ENCODE data around the gene BACH2. TPM values are rescaled to one million over a fixed set of nuclear protein-coding genes. Genes with fewer than 3 reads are reported as not detected.

Gene BACH2
- total RNA-seq, 2 experiments from 2014 or later: 60.7 to 66.9 TPM

DNA sequence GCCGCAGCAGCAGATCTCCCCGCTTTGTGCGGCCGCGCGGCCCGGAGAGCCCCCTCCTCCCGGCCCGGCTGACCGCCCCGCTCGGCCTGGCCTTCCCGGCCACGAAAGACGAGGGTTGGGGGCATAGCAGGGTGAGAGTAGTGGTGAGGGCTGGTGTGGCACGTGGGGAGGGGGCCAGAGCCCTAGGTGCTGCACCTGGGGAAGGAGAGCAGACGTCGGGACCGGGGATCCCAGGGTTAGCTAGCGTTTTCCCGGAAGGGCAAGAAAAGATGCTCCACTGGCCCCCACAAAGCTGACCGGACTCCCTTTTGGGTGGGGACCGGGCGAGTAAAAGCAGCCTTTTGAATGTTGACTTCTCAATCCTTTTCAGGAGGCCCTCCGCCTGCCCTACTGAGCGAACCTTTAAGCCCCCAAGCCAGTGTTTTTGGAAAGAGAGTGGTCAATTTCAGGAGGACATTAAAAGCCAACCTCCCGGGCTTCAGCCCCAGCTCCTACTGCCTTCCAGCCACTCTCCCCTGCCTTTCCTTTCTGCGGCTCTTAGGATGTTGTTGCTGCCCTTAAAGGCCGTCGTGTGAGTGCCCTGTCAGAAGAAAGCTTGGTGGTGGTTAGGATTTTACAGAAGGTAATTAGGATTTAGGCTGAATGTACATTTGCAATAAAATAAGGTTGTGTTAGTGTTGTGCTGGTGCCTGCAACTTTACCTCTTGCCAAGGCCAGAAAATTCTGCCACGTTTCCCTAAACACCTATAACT, 648 bp upstream of the BACH2 start:
- CTCF ChIA-PET: interaction anchor here (0.9 to 4.3 kb wide), 5 partner anchors 11 to 182 kb away, joined by 3 to 32 read pairs (median 5); no protein-coding TSS in a partner anchor
- peaks cover 38% of the 10 kb centered on the region for H3K4me1 Mint-ChIP-seq (ENCODE audit: low read depth)
- no peak for ATAC-seq

GRCh38 chr6:90295854-90296340, 746 bp downstream of the BACH2 start:
- ChIA-PET CTCF (interaction anchor here (0.7 to 14.0 kb wide), 11 partner anchors 9 to 356 kb away, joined by 3 to 231 read pairs (median 4); no protein-coding TSS in a partner anchor), POLR2A (interaction anchor here (0.6 to 8.8 kb wide), 36 partner anchors 8 to 467 kb away, joined by 3 to 61 read pairs (median 4); partner anchors contain the start of gene CASP8AP2)
- ATAC-seq (peak; percentile 43), DNase-seq (peak; percentile 79)
- TF ChIP-seq, protein P1, sequence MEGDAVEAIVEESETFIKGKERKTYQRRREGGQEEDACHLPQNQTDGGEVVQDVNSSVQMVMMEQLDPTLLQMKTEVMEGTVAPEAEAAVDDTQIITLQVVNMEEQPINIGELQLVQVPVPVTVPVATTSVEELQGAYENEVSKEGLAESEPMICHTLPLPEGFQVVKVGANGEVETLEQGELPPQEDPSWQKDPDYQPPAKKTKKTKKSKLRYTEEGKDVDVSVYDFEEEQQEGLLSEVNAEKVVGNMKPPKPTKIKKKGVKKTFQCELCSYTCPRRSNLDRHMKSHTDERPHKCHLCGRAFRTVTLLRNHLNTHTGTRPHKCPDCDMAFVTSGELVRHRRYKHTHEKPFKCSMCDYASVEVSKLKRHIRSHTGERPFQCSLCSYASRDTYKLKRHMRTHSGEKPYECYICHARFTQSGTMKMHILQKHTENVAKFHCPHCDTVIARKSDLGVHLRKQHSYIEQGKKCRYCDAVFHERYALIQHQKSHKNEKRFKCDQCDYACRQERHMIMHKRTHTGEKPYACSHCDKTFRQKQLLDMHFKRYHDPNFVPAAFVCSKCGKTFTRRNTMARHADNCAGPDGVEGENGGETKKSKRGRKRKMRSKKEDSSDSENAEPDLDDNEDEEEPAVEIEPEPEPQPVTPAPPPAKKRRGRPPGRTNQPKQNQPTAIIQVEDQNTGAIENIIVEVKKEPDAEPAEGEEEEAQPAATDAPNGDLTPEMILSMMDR (IDR thresholded peaks at IDR 0.05): no peak
- Mint-ChIP-seq H3K4me1 (ENCODE audit: low read depth) (peaks cover 42% of the 10 kb centered on the region), H3K36me3 (ENCODE audit: low read depth) (peaks cover 40% of the 10 kb centered on the region), H3K27me3 (peaks cover 3% of the 10 kb centered on the region), H3K4me3 (peak overlapping the region; percentile 83), H3K27ac (peak overlapping the region; percentile 94), H3K9me3 (no peaks in the 10 kb centered on the region)
- intact Hi-C loops (cut with micrococcal nuclease): loop anchor here (2.0 kb wide), 1 partner anchor 103 kb away; no protein-coding TSS in a partner anchor

More for the DNA sequence above, 648 bp upstream of the BACH2 start:
- peaks cover 4% of the 10 kb centered on the region for H3K9me3 Mint-ChIP-seq
- peak overlapping the region; percentile 62 for H3K4me3 Mint-ChIP-seq
- no peak for DNase-seq
- H3K27ac Mint-ChIP-seq: peak overlapping the region; percentile 35
- TF ChIP-seq, protein P1 (IDR thresholded peaks at IDR 0.05): no peak
- H3K36me3 Mint-ChIP-seq (ENCODE audit: low read depth): peaks cover 33% of the 10 kb centered on the region
- POLR2A ChIA-PET: interaction anchor here (0.5 to 8.8 kb wide), 13 partner anchors 9 to 468 kb away, joined by 3 to 61 read pairs (median 4); partner anchors contain the start of gene CASP8AP2
- H3K27me3 Mint-ChIP-seq: peaks cover 7% of the 10 kb centered on the region
- intact Hi-C loops (cut with micrococcal nuclease): loop anchor here (2.0 kb wide), 1 partner anchor 102 kb away; no protein-coding TSS in a partner anchor

DNA sequence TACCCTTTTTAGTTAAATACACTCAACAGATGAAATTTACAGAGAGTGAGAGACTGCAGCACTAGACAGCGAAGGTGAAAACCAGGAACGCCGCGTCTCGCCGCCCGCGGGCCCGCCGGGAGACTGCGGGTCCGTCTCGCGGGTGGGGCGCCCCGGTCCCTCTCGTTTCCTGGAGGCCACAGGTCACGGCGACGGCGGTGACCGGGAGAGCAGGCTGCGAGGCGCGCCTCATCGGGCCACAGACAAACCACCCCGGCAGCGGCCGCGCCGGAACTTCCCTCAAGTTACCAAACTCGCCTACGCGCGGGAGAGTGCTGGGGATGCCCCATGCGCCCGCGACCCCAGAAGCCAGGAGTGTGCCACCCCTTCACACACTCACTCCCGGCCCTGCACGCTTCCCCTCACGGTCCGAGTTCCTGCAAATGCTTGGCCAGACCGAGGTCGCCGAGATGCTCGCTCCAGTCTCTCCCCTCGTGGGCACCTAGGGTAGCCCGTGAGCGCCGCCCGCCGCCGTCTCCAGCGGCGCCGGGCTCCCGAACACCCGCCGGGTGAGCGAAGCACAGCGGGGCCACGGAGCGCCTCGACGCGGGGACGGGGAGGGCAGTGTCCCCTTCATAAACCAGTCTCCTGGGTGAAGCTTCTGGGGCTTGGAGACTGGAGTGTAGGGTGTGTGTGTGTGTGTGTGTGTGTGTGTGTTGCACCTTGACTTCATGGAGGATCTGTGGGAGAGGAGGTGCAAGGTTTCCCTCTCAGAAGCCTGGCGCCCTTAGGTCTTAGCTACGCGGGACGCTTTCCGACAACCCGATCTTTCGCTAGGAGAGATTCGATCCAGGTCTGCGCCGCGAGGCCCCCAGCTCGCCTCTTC, 1.4 kb downstream of the BACH2 start:
- TF ChIP-seq, protein P1 (IDR thresholded peaks at IDR 0.05): no peak
- Mint-ChIP-seq H3K9me3 (no peaks in the 10 kb centered on the region), H3K4me3 (peak overlapping the region; percentile 83), H3K36me3 (ENCODE audit: low read depth) (peaks cover 47% of the 10 kb centered on the region), H3K27me3 (peaks cover 3% of the 10 kb centered on the region), H3K27ac (peak overlapping the region; percentile 94), H3K4me1 (ENCODE audit: low read depth) (peaks cover 49% of the 10 kb centered on the region)
- ChIA-PET CTCF (interaction anchor here (0.6 to 14.0 kb wide), 14 partner anchors 8 to 355 kb away, joined by 3 to 231 read pairs (median 4); no protein-coding TSS in a partner anchor), POLR2A (interaction anchor here (0.6 to 8.8 kb wide), 34 partner anchors 10 to 213 kb away, joined by 3 to 61 read pairs (median 4); no protein-coding TSS in a partner anchor)
- DNase-seq (peak; percentile 94), ATAC-seq (peak; percentile 40)
- intact Hi-C loops (cut with micrococcal nuclease): no loop called here

DNA sequence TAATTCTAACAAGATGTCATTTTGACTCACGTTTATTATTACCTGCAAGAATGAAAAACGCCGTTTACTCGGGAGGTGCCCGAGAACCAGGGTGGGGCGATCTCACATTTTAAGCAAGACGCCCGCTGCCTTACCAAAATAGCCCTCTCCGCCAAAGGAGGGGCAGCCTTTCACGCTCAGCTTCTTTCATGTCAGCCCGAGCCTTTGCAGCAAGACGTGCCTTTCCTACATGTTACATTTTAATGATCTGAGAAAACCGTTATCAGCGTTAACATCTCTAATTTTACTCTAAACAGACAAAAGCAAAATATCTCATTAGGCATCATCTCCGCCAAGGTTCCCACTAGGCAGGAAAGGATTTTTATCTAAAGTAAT, 2.0 kb downstream of the BACH2 start:
- peaks cover 47% of the 10 kb centered on the region for H3K4me1 Mint-ChIP-seq (ENCODE audit: low read depth)
- ChIA-PET POLR2A (interaction anchor here (1.0 to 8.8 kb wide), 10 partner anchors 10 to 200 kb away, joined by 3 to 61 read pairs (median 7); no protein-coding TSS in a partner anchor), CTCF (interaction anchor here (0.6 to 14.0 kb wide), 6 partner anchors 9 to 903 kb away, joined by 3 to 231 read pairs (median 4); no protein-coding TSS in a partner anchor)
- no peaks in the 10 kb centered on the region for H3K9me3 Mint-ChIP-seq
- peak overlapping the region; percentile 83 for H3K4me3 Mint-ChIP-seq
- ATAC-seq (no peak), DNase-seq (peak; percentile 69)
- H3K27me3 Mint-ChIP-seq: no peaks in the 10 kb centered on the region
- peak overlapping the region; percentile 94 for H3K27ac Mint-ChIP-seq
- intact Hi-C loops (cut with micrococcal nuclease): no loop called here
- peaks cover 53% of the 10 kb centered on the region for H3K36me3 Mint-ChIP-seq (ENCODE audit: low read depth)
- TF ChIP-seq, protein P1 (IDR thresholded peaks at IDR 0.05): no peak
